Esophagus muscularis mucosa (tissue), 4 donors: ENCODE data around the gene PM20D1. TPM values are rescaled to one million over a fixed set of nuclear protein-coding genes. Genes with fewer than 3 reads are reported as not detected.
A peak's percentile ranks its signal among the peaks of the same experiment; 100 is the strongest.

ENCODE experiments used
- DNase-seq: peaks from one replicate; pipeline ENCODE4 v3.0.0-alpha.2; 2017; ENCODE audit errors: extremely low spot score
- H3K27ac ChIP-seq, 4 donors: fragments of 200-600 bp; sonication (generic); replicated peaks in 1 of 4; 1 replicate in 3 of 4; 2 replicates in 1 of 4; pipeline ENCODE4 v1.5.1; 2016 to 2019; ENCODE audit warnings: mild to moderate bottlenecking in 1 of 4
- H3K27me3 ChIP-seq, 4 donors: fragments of 200-600 bp; sonication (generic); one replicate each; pipeline versions ENCODE4 v1.5.1 to v1.6.0; 2016 to 2019
- H3K36me3 ChIP-seq, 4 donors: fragments of 200-600 bp; sonication (generic); one replicate each; pipeline ENCODE4 v1.5.1; 2016 to 2019
- H3K4me1 ChIP-seq, 4 donors: fragments of 200-600 bp; sonication (generic); one replicate each; pipeline ENCODE4 v1.5.1; 2016 to 2019
- H3K4me3 ChIP-seq, 4 donors: fragments of 200-600 bp; sonication (generic); 1 replicate in 2 of 4; 2 replicates in 2 of 4; pipeline ENCODE4 v1.5.1; 2016 to 2019; ENCODE audit warnings: mild to moderate bottlenecking in 4 of 4, moderate library complexity in 1 of 4
- H3K9me3 ChIP-seq, 4 donors: fragments of 200-600 bp; sonication (generic); 1 replicate in 3 of 4; 2 replicates in 1 of 4; pipeline ENCODE4 v1.5.1; 2016 to 2019
- EP300 ChIP-seq: sonication (generic); formaldehyde crosslinking; IDR thresholded peaks from one replicate; pipeline ENCODE4 v1.6.1; 2017; ENCODE audit warnings: antibody characterized with exemption
- POLR2A ChIP-seq: fragments of 450-650 bp; IDR thresholded peaks from one replicate; pipeline ENCODE4 v1.6.1; 2017; ENCODE audit warnings: antibody characterized with exemption, moderate library complexity, mild to moderate bottlenecking, low read depth
- POLR2AphosphoS5 ChIP-seq, 2 donors: sonication (generic); formaldehyde crosslinking; IDR thresholded peaks; one replicate each; pipeline ENCODE4 v1.6.1; 2017; ENCODE audit warnings: antibody characterized with exemption in 2 of 2
- WGBS: methylation state at CpG from one replicate; pipeline ENCODE4 v1.1.5; 2018; 5-methylcytosine and 5-hydroxymethylcytosine counted together
- intact Hi-C: fragments of 100-400 bp; cut with DNase I; formaldehyde crosslinking; loops from one replicate; pipeline ENCODE4 v1.15.1; 2023
- total RNA-seq, 4 donors: library from RNA; depleted of rRNA; stranded (reverse); fragments of >200 nt; gene quantifications; one replicate each; pipeline versions ENCODE4 v1.1.0 to v1.2.1, GENCODE V29; 2016
- TF ChIP-seq, protein P1 (sequence below), 3 experiments: fragments of 200-600 bp in 2 of 3; fragments of 450-650 bp in 1 of 3; sonication (generic) in 2 of 3; IDR thresholded peaks; one replicate each; pipeline ENCODE4 v1.5.1; 2017 to 2019; ENCODE audit warnings: antibody characterized with exemption in 3 of 3, mild to moderate bottlenecking in 2 of 3, moderate library complexity in 1 of 3

Gene PM20D1
- total RNA-seq, 4 donors from 2014 or later: 0.29 to 2.5 TPM; not detected in 2

DNA sequence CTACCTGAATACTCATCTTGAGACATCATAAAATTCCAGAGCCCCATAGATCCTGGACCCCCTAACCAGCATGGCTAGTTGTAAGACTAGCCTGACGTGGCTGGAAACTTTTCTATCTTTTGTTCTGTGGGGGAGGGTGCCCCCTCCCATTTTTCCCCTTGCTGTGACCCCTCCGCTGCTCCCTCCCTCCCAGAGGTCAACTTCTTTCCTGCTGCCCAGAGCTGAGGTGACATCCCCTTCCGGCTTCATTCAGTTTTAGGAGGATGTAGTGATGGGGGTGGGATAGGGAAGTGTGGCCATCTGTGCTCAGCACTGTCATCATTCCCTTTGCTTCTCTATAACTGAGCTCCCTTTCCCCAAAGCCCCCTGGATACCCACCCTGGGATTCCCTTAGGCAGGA lies 32.6 kb downstream of the PM20D1 start:
- H3K4me1 ChIP-seq: peaks cover 9 to 15% (median 12%) of the 10 kb centered on the region in 4 donors
- H3K4me3 ChIP-seq: no peak overlapping the region
- intact Hi-C loops: no loop called here
- WGBS: 86% methylated on average over 3 of the region's 3 CpGs
- no peaks in the 10 kb centered on the region for H3K9me3 ChIP-seq
- H3K27me3 ChIP-seq: no peaks in the 10 kb centered on the region
- TF ChIP-seq EP300: no peak
- TF ChIP-seq POLR2AphosphoS5 (IDR thresholded peaks at IDR 0.05): no peak
- TF ChIP-seq, protein P1, sequence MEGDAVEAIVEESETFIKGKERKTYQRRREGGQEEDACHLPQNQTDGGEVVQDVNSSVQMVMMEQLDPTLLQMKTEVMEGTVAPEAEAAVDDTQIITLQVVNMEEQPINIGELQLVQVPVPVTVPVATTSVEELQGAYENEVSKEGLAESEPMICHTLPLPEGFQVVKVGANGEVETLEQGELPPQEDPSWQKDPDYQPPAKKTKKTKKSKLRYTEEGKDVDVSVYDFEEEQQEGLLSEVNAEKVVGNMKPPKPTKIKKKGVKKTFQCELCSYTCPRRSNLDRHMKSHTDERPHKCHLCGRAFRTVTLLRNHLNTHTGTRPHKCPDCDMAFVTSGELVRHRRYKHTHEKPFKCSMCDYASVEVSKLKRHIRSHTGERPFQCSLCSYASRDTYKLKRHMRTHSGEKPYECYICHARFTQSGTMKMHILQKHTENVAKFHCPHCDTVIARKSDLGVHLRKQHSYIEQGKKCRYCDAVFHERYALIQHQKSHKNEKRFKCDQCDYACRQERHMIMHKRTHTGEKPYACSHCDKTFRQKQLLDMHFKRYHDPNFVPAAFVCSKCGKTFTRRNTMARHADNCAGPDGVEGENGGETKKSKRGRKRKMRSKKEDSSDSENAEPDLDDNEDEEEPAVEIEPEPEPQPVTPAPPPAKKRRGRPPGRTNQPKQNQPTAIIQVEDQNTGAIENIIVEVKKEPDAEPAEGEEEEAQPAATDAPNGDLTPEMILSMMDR (IDR thresholded peaks at IDR 0.05): no peak
- no peak for TF ChIP-seq POLR2A
- H3K36me3 ChIP-seq: no peaks in the 10 kb centered on the region
- no peak for DNase-seq
- H3K27ac ChIP-seq: no peak overlapping the region

DNA sequence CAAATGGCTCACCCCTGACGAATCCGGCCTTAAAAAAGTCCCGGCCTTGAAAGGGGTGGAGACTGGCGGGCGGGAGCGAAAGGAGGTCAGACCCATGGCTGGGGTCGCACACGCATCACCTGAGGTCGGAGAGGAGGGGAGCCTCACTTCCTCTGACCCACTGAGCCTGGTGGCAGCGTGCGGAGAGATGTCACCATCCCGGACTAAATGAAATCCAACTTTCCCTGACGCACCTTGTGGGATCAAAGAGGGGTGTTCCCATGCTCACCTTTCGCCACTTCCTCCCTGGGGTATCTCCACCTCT lies 36.2 kb downstream of the PM20D1 start:
- WGBS: 22% methylated on average over 5 of the region's 14 CpGs
- TF ChIP-seq POLR2AphosphoS5 (IDR thresholded peaks at IDR 0.05) (no peak), POLR2A (no peak), EP300 (no peak)
- TF ChIP-seq, protein P1 (IDR thresholded peaks at IDR 0.05): no peak
- intact Hi-C loops: loop anchor here (1.0 kb wide), 1 partner anchor 63 kb away; the partner anchor contains the start of gene NUCKS1
- Histone ChIP-seq H3K27me3 (no peaks in the 10 kb centered on the region), H3K27ac (peak overlapping the region; percentile 92 to 98 (median 92)), H3K36me3 (peaks cover 0 to 20% (median 13%) of the 10 kb centered on the region in 4 donors), H3K4me3 (peak overlapping the region; percentile 73 to 96 (median 92)), H3K9me3 (no peaks in the 10 kb centered on the region), H3K4me1 (peaks cover 31 to 52% (median 49%) of the 10 kb centered on the region in 4 donors)
- DNase-seq: no peak

DNA sequence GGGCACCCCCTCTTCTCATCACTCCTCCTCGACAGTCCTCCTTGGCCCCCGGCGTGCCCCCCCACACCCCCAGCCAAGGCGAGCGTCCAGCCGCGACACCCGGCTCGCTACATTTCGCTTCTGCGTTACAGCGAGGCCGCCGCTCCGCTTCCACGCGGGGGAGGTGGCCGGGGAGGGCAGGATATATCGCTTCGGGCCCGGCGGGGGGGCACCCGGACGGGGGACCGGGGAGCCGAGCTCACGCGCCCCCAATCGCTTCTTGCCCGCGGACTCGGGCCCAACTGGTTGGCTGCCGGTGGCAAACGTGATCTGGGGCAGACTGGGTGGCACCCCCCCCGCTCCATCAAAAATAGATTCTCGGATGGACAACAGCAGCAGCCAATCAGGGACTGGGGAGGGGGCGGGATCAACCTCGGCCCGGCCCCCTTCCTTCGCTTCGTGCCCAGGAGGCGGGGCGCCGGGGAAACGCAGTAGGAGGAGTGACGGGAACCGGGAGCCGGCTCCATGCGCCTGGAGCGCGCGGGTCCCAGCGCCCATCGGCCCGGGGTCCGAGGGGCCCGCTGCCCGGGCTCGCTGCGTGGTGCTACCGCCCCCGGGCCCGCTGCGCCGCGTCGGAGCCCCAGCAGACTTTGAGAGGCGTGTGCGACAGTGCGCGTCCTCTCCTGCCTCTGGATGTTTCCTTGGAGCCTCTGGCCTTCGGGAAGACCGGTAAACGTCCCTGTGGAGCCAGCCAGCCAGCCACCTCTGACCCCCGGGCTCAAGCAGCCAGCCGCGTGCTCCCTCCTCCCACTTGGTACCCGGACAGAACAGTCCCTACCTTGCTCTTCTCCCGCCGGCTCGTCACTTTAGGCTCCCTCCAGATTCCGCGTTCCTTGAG lies 36.8 kb downstream of the PM20D1 start, which contains the start of gene SLC41A1:
SLC41A1 (minus strand) TSS at position 321 of the 877 bp plus-strand sequence. CDS start 2,757 bp downstream, outside the sequence.
- peak; percentile 99 for DNase-seq
- intact Hi-C loops: loop anchor here (1.0 kb wide), 1 partner anchor 63 kb away; the partner anchor contains the start of gene NUCKS1
- WGBS: 3% methylated on average over 11 of the region's 83 CpGs
- Histone ChIP-seq H3K27ac (peak within 1 kb of the TSS; percentile 92 to 98 (median 92)), H3K9me3 (no peaks in the 10 kb centered on the region), H3K4me3 (peak within 1 kb of the TSS; percentile 73 to 96 (median 92)), H3K4me1 (peaks cover 35 to 57% (median 55%) of the 10 kb centered on the region in 4 donors), H3K27me3 (no peaks in the 10 kb centered on the region), H3K36me3 (peaks cover 0 to 22% (median 15%) of the 10 kb centered on the region in 4 donors)
- TF ChIP-seq EP300 (no peak), POLR2A (peak; percentile 51), POLR2AphosphoS5 (IDR thresholded peaks at IDR 0.05) (peak; percentile 91 to 92)

DNA sequence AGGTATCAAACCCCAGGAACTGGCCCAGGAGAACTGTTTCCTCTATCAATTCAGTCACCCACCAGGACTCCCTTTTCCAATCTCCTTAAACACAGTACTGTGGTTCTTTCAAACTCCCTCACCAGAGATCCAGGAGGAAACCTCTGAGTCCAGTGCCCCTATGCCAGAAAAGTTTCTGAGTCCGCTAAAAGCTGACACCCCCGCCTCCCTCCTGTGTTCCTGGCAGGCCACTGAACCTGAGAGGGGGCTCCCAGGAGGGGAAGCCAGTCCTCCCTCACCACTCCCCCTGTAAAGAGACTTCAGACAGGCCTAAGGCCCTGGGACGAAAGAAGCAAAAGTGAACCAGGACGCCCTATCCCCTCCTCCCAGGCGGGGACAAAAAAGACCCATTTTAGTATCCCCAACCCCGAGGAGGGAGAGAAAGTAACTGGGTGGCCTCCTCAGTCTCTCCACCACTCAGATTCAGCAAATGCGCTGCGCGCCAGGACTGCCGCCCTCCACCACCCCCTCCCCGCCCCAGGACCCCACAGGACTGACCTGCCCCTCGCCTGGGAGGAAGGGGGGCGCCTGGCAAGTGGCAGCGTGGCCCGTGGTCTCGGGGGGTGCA lies 37.6 kb downstream of the PM20D1 start:
- H3K27me3 ChIP-seq: no peaks in the 10 kb centered on the region
- H3K27ac ChIP-seq: peak overlapping the region; percentile 92 to 98 (median 92)
- H3K4me1 ChIP-seq: peaks cover 35 to 65% (median 59%) of the 10 kb centered on the region in 4 donors
- H3K9me3 ChIP-seq: no peaks in the 10 kb centered on the region
- DNase-seq: no peak
- WGBS: 5% methylated on average over 6 of the region's 16 CpGs
- peak overlapping the region; percentile 73 to 96 (median 92) for H3K4me3 ChIP-seq
- H3K36me3 ChIP-seq: peaks cover 0 to 22% (median 16%) of the 10 kb centered on the region in 4 donors
- TF ChIP-seq, protein P1 (IDR thresholded peaks at IDR 0.05): no peak
- TF ChIP-seq EP300 (no peak), POLR2A (no peak), POLR2AphosphoS5 (IDR thresholded peaks at IDR 0.05) (no peak)
- intact Hi-C loops: no loop called here

DNA sequence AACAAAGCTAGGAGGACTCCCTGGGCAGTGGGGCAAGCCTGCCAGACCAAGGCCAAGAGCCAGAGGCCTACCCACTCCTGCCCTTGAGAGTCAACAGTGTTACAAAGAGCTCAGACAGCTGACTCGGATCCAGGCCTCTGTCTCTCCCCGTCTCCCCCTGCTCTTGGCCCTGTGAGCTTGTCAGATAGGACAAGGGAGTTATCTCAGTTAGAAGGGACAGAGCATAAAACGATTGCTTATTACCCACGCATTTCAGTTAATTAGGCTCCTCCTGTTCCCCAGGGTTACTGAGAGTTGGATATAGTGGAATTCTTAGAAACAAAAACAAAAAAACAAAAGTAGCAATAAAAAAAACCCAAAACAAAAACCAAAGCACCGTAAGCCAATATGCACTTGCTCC lies 38.3 kb downstream of the PM20D1 start:
- intact Hi-C loops: no loop called here
- Histone ChIP-seq H3K4me3 (peak overlapping the region; percentile 73 to 96 (median 92)), H3K9me3 (no peaks in the 10 kb centered on the region), H3K4me1 (peaks cover 38 to 72% (median 66%) of the 10 kb centered on the region in 4 donors), H3K36me3 (peaks cover 0 to 22% (median 16%) of the 10 kb centered on the region in 4 donors), H3K27ac (peak overlapping the region; percentile 92 to 98 (median 92)), H3K27me3 (no peaks in the 10 kb centered on the region)
- 31% methylated on average over 5 of the region's 5 CpGs for WGBS
- TF ChIP-seq, protein P1 (IDR thresholded peaks at IDR 0.05): no peak
- TF ChIP-seq POLR2A (no peak), EP300 (no peak), POLR2AphosphoS5 (IDR thresholded peaks at IDR 0.05) (no peak)
- no peak for DNase-seq
